NCI-H2029 treated with DMSO at 0.1 percent for 48 hours (cell line): Measurements from ENCODE around the gene C15orf61.

ENCODE experiments used
- DNase-seq: peaks from one replicate; lab custom pipeline; 2025; lab: John Stamatoyannopoulos, UW

Gene C15orf61

GRCh38 chr15:67521029-67521782 lies at the start of gene C15orf61:
Gene C15orf61 (plus strand): TSS chr15:67521131. CDS start chr15:67521249, 118 bp downstream.
- DNase-seq: no peak

- no peak for DNase-seq
Observed at GRCh38 chr15:67472957-67473356, 48.0 kb upstream of the C15orf61 start.

- no peak for DNase-seq
Observed at GRCh38 chr15:67474405-67475110, 46.4 kb upstream of the C15orf61 start.

GRCh38 chr15:67479781-67480505 lies 41.0 kb upstream of the C15orf61 start:
- DNase-seq: no peak

GRCh38 chr15:67480741-67481140 lies 40.2 kb upstream of the C15orf61 start:
- no peak for DNase-seq

GRCh38 chr15:67481680-67482079 lies 39.3 kb upstream of the C15orf61 start:
- DNase-seq: no peak

GRCh38 chr15:67495585-67495984 lies 25.3 kb upstream of the C15orf61 start:
- no peak for DNase-seq

GRCh38 chr15:67501177-67501835 lies 19.6 kb upstream of the C15orf61 start:
- DNase-seq: no peak

- peak; percentile 19 for DNase-seq
Observed at GRCh38 chr15:67501836-67502461, 19.0 kb upstream of the C15orf61 start.

GRCh38 chr15:67504056-67504455 lies 16.9 kb upstream of the C15orf61 start:
- no peak for DNase-seq

GRCh38 chr15:67504796-67505195 lies 16.1 kb upstream of the C15orf61 start:
- no peak for DNase-seq

GRCh38 chr15:67505675-67506572 lies 15.0 kb upstream of the C15orf61 start:
- DNase-seq: no peak

GRCh38 chr15:67506775-67507747 lies 13.9 kb upstream of the C15orf61 start:
- DNase-seq: no peak

GRCh38 chr15:67508407-67508806 lies 12.5 kb upstream of the C15orf61 start:
- no peak for DNase-seq

GRCh38 chr15:67509918-67510317 lies 11.0 kb upstream of the C15orf61 start:
- no peak for DNase-seq

- DNase-seq: no peak
Observed at GRCh38 chr15:67510597-67511190, 10.2 kb upstream of the C15orf61 start.

GRCh38 chr15:67511606-67512005 lies 9.3 kb upstream of the C15orf61 start:
- no peak for DNase-seq

GRCh38 chr15:67512140-67512539 lies 8.8 kb upstream of the C15orf61 start:
- DNase-seq: no peak
